Neural cell (in vitro differentiated cells): ENCODE results near the gene C1orf35. TPM values are rescaled to one million over a fixed set of nuclear protein-coding genes. Genes with fewer than 3 reads are reported as not detected.

Source experiments
- H2AFZ ChIP-seq: fragments of 200-600, 300-800 bp; sonication (generic), shearing (Covaris generic); 2 replicates; pipeline ENCODE4 v1.6.0; 2014; ENCODE audit warnings: low read depth, mild to moderate bottlenecking, antibody characterized with exemption, low read length, moderate library complexity
- H3F3A ChIP-seq: fragments of 200-600 bp; shearing (Covaris generic); 2 replicates; pipeline ENCODE4 v1.6.1; 2016; ENCODE audit warnings: mild to moderate bottlenecking, moderate library complexity, mixed read lengths, antibody characterized with exemption, low read length; ENCODE audit not compliant: insufficient read depth, poor library complexity, severe bottlenecking
- H3K27ac ChIP-seq: fragments of 200-600, 300-800 bp; sonication (generic), shearing (Covaris generic); 2 replicates; pipeline ENCODE4 v1.5.1; 2014; ENCODE audit warnings: mild to moderate bottlenecking, low read length, moderate library complexity
- H3K27me3 ChIP-seq: fragments of 300-800, 200-600 bp; sonication (generic), shearing (Covaris generic); 2 replicates; pipeline ENCODE4 v1.6.0; 2014; ENCODE audit warnings: mild to moderate bottlenecking, low read depth, low read length, moderate library complexity; ENCODE audit not compliant: insufficient read depth
- H3K36me3 ChIP-seq: fragments of 300-800, 200-600 bp; sonication (generic), shearing (Covaris generic); 2 replicates; pipeline ENCODE4 v1.5.1; 2014; ENCODE audit warnings: mild to moderate bottlenecking, antibody characterized with exemption, low read length, moderate library complexity; ENCODE audit not compliant: insufficient read depth
- H3K4me2 ChIP-seq: fragments of 300-800, 200-600 bp; sonication (generic), shearing (Covaris generic); 2 replicates; pipeline ENCODE4 v1.6.0; 2014; ENCODE audit warnings: mild to moderate bottlenecking, low read length
- H3K4me3 ChIP-seq: fragments of 300-800, 200-600 bp; sonication (generic), shearing (Covaris generic); 2 replicates; pipeline ENCODE4 v1.5.1; 2014; ENCODE audit warnings: mild to moderate bottlenecking, low read length, moderate library complexity
- H3K79me2 ChIP-seq: fragments of 200-600 bp; shearing (Covaris generic); replicated peaks from 2 replicates; pipeline ENCODE4 v1.6.0; 2014; ENCODE audit warnings: mild to moderate bottlenecking, low read length, moderate library complexity; ENCODE audit not compliant: insufficient read depth
- H3K9ac ChIP-seq: fragments of 300-800, 200-600 bp; sonication (generic), shearing (Covaris generic); 2 replicates; pipeline ENCODE4 v1.6.1; 2016; ENCODE audit warnings: mild to moderate bottlenecking, low read length, mixed read lengths
- H3K9me2 ChIP-seq: fragments of 200-600 bp; shearing (Covaris generic); 2 replicates; pipeline ENCODE4 v1.6.1; 2016; ENCODE audit warnings: mild to moderate bottlenecking, low read length, mixed read lengths; ENCODE audit not compliant: insufficient read depth
- H3K9me3 ChIP-seq: fragments of 200-600, 300-800 bp; sonication (generic), shearing (Covaris generic); 2 replicates; pipeline ENCODE4 v1.6.1; 2016; ENCODE audit warnings: mild to moderate bottlenecking, mixed run types, low read length, moderate library complexity, mixed read lengths
- H4K20me1 ChIP-seq: fragments of 200-600 bp; shearing (Covaris generic); 2 replicates; pipeline ENCODE4 v1.6.1; 2016; ENCODE audit warnings: mild to moderate bottlenecking, mixed run types; ENCODE audit not compliant: insufficient read depth
- EP300 ChIP-seq: fragments of 450-650 bp; conservative IDR thresholded peaks from 2 replicates; pipeline ENCODE4 v1.6.1; 2014; ENCODE audit warnings: antibody characterized with exemption, mild to moderate bottlenecking, moderate library complexity; ENCODE audit not compliant: poor library complexity, severe bottlenecking
- EZH2 ChIP-seq: fragments of 200-600, 300-800 bp; shearing (Covaris generic), sonication (generic); IDR thresholded peaks from 2 replicates; pipeline ENCODE4 v1.6.1; 2014; ENCODE audit warnings: antibody characterized with exemption, low read length, borderline replicate concordance, mild to moderate bottlenecking; ENCODE audit not compliant: insufficient read depth, poor library complexity, severe bottlenecking
- MXI1 ChIP-seq: fragments of 450-650 bp; conservative IDR thresholded peaks from 2 replicates; pipeline ENCODE4 v1.6.1; 2014; ENCODE audit warnings: antibody characterized with exemption, mild to moderate bottlenecking; ENCODE audit not compliant: poor library complexity, severe bottlenecking
- POLR2AphosphoS5 ChIP-seq: IDR thresholded peaks from 2 replicates; pipeline ENCODE4 v1.6.1; 2012
- RAD21 ChIP-seq: fragments of 450-650 bp; conservative IDR thresholded peaks from 2 replicates; pipeline ENCODE4 v1.6.1; 2014; ENCODE audit warnings: antibody characterized with exemption, mild to moderate bottlenecking, moderate library complexity
- SMC3 ChIP-seq: fragments of 450-650 bp; conservative IDR thresholded peaks from 2 replicates; pipeline ENCODE4 v1.6.1; 2014; ENCODE audit warnings: antibody characterized with exemption, mild to moderate bottlenecking, moderate library complexity; ENCODE audit not compliant: poor library complexity
- TAF1 ChIP-seq: IDR thresholded peaks from 2 replicates; pipeline ENCODE4 v1.6.1; 2012; ENCODE audit warnings: low read depth
- polyA plus RNA-seq: library from polyadenylated mRNA; depleted of rRNA; stranded (reverse); fragments of >200 nt; gene quantifications from 2 replicates; pipeline ENCODE4 v1.2.3, GENCODE V29; 2014
- TF ChIP-seq, protein P1 (sequence below): IDR thresholded peaks from 2 replicates; pipeline ENCODE4 v1.6.1; 2012; ENCODE audit warnings: borderline replicate concordance
- TF ChIP-seq, protein P2 (sequence below): fragments of 450-650 bp; IDR thresholded peaks from 2 replicates; pipeline ENCODE4 v1.5.1; 2014; ENCODE audit warnings: antibody characterized with exemption, mild to moderate bottlenecking, moderate library complexity; ENCODE audit not compliant: poor library complexity, severe bottlenecking

Gene C1orf35
- polyA plus RNA-seq, 1 donor from 2014 or later: 32.8 TPM

DNA sequence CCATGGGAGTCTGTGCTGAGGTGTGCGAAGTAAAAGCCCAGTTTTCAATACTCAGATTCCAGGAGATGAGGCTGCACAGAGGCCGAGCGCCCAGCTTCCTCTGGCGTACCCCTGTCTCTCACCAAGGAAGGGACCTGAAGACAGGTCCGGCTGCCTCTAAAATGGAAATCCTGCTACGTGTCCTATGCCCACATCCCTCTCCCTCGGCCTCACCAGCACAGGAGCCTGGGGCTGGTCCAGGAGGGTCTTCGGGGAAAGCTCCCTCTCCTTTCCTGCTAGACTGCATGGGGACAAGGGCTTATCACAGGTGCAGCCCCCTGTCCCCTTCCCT lies 5.6 kb upstream of the C1orf35 start:
- H3K79me2 ChIP-seq: peaks cover 18% of the 10 kb centered on the region
- H3K9me2 ChIP-seq: no peaks in the 10 kb centered on the region
- peak overlapping the region; percentile 88 for H3K9ac ChIP-seq
- H3K27ac ChIP-seq: peak overlapping the region; percentile 76
- H4K20me1 ChIP-seq: no peaks in the 10 kb centered on the region
- H3K27me3 ChIP-seq: no peaks in the 10 kb centered on the region
- H3K4me2 ChIP-seq: peak overlapping the region; percentile 85
- H3K36me3 ChIP-seq: no peaks in the 10 kb centered on the region
- TF ChIP-seq EP300: no peak
- TF ChIP-seq MXI1: no peak
- no peak for TF ChIP-seq RAD21
- no peak for TF ChIP-seq EZH2
- TF ChIP-seq, protein P1, sequence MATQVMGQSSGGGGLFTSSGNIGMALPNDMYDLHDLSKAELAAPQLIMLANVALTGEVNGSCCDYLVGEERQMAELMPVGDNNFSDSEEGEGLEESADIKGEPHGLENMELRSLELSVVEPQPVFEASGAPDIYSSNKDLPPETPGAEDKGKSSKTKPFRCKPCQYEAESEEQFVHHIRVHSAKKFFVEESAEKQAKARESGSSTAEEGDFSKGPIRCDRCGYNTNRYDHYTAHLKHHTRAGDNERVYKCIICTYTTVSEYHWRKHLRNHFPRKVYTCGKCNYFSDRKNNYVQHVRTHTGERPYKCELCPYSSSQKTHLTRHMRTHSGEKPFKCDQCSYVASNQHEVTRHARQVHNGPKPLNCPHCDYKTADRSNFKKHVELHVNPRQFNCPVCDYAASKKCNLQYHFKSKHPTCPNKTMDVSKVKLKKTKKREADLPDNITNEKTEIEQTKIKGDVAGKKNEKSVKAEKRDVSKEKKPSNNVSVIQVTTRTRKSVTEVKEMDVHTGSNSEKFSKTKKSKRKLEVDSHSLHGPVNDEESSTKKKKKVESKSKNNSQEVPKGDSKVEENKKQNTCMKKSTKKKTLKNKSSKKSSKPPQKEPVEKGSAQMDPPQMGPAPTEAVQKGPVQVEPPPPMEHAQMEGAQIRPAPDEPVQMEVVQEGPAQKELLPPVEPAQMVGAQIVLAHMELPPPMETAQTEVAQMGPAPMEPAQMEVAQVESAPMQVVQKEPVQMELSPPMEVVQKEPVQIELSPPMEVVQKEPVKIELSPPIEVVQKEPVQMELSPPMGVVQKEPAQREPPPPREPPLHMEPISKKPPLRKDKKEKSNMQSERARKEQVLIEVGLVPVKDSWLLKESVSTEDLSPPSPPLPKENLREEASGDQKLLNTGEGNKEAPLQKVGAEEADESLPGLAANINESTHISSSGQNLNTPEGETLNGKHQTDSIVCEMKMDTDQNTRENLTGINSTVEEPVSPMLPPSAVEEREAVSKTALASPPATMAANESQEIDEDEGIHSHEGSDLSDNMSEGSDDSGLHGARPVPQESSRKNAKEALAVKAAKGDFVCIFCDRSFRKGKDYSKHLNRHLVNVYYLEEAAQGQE: no peak
- TF ChIP-seq, protein P2, sequence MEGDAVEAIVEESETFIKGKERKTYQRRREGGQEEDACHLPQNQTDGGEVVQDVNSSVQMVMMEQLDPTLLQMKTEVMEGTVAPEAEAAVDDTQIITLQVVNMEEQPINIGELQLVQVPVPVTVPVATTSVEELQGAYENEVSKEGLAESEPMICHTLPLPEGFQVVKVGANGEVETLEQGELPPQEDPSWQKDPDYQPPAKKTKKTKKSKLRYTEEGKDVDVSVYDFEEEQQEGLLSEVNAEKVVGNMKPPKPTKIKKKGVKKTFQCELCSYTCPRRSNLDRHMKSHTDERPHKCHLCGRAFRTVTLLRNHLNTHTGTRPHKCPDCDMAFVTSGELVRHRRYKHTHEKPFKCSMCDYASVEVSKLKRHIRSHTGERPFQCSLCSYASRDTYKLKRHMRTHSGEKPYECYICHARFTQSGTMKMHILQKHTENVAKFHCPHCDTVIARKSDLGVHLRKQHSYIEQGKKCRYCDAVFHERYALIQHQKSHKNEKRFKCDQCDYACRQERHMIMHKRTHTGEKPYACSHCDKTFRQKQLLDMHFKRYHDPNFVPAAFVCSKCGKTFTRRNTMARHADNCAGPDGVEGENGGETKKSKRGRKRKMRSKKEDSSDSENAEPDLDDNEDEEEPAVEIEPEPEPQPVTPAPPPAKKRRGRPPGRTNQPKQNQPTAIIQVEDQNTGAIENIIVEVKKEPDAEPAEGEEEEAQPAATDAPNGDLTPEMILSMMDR: no peak
- no peak for TF ChIP-seq POLR2AphosphoS5
- no peak for TF ChIP-seq SMC3
- TF ChIP-seq TAF1: no peak
- H2AFZ ChIP-seq: peak overlapping the region; percentile 51
- H3K4me3 ChIP-seq: peak overlapping the region; percentile 82
- no peaks in the 10 kb centered on the region for H3K9me3 ChIP-seq
- no peaks in the 10 kb centered on the region for H3F3A ChIP-seq

DNA sequence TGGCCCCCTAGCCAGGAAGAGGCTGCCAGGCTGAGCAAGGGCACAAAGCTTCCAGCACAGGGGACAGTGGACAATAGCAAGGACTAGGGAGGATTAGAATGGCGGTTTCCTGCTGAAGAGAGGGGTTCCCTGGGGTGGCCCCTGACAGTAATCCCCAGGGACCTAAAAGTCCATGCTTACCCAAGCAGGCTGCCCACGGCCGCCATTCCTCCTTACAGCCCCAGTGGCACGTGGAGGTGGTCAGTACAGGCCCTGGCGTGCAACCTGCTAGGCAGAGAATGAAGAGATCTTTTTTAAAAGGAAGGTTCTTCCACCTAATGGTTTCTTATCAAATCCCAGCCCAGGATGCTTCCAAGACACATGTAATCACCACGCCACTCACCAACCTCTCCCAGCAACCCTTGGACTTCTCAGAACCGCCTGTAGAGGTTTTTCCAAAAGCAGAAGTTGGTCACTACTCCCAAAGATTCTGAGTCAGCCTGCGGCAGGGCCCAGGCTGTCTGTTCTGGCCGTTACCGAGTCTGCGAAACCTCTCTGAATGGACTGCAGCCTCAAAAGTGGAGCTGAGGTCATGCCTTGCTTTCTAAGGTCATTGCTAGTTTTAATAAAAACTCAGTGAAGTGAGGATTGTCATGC lies 5.0 kb upstream of the C1orf35 start:
- Histone ChIP-seq H3K9me3 (no peaks in the 10 kb centered on the region), H3K9ac (peak overlapping the region; percentile 88), H3K27me3 (no peaks in the 10 kb centered on the region), H3K36me3 (no peaks in the 10 kb centered on the region), H3K79me2 (peaks cover 18% of the 10 kb centered on the region), H4K20me1 (no peaks in the 10 kb centered on the region), H3K9me2 (no peaks in the 10 kb centered on the region), H3K4me2 (peak overlapping the region; percentile 85), H3K27ac (peak overlapping the region; percentile 76), H2AFZ (no peak overlapping the region), H3F3A (no peaks in the 10 kb centered on the region), H3K4me3 (peak overlapping the region; percentile 82)
- TF ChIP-seq TAF1: no peak
- TF ChIP-seq, protein P2: no peak
- TF ChIP-seq EZH2: no peak
- TF ChIP-seq EP300: no peak
- TF ChIP-seq, protein P1: no peak
- TF ChIP-seq RAD21: no peak
- no peak for TF ChIP-seq POLR2AphosphoS5
- no peak for TF ChIP-seq MXI1
- TF ChIP-seq SMC3: no peak
